HG02798 (cell line): ENCODE measurements around the gene MKNK2.
"Not testable (repeated sequence)": the region's sequence is repeated elsewhere in the genome, so short reads cannot be mapped to it uniquely, and the experiment has no call there.

Experiments
- ATAC-seq: cut with Tn5 transposase; IDR thresholded peaks from one replicate; pipeline ENCODE4 v1.9.1; 2021; ENCODE audit warnings: mild to moderate bottlenecking; ENCODE audit not compliant: unreplicated experiment, poor library complexity

MKNK2 gene

DNA sequence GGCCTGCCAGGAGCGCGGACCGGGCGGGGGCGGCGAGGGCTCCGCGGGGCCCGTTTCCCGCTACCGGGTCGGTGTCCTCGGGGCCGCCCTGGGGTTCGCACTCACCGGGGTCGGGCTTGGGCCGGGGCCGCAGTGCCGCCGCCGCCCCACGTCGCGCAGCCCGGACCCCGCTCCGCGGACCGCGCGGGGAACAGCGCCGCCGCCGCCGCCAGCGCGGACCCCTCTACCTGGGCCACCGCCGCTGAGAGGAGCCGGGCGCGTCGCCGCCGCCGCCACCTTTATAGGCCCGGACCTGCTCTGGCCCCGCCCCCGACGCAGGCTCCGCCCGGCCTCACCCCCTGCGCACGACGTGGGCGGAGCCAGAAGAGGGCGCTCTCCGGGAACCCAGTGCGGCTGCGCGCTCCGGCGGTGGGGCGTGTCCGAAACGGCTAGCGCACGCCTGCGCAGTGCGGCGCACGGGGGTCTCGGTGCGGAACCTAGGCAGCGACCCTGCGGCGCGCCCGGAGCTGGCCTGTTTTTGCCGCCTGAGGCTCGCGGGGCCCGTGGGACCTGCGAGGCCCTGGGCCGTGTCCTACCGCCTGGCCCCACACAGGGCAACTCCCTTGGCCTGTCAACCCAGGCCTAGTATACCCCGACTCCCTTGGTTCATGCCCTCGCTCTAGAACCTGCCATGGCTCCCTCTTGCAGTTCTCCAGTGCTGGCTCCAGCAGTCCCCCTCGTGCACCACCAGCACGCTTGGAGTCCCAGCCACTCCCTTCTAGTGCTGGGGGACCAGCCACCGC is at the start of gene MKNK2:
Gene MKNK2 (minus strand): TSS at position 254 of the 782 bp plus-strand sequence. CDS start 393 bp downstream, outside the sequence.
- ATAC-seq: peak; percentile 67

DNA sequence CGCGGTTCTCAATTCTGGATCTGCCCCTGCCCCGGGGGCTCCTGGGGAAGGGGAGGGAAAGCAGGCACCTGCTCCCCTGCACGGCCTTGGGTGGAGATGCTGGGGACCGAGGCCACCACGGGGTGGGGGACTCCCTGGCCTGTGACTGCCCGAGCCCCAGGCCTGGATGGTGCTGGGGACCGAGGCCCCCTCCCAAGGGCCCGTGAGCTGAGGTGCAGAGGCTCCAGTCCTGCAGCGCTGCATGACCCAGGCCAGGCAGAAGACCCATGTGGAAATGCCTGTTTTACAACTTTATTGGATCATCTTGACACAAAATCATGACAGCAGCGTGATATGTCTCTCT is 49.6 kb upstream of the MKNK2 start:
- ATAC-seq: no peak

DNA sequence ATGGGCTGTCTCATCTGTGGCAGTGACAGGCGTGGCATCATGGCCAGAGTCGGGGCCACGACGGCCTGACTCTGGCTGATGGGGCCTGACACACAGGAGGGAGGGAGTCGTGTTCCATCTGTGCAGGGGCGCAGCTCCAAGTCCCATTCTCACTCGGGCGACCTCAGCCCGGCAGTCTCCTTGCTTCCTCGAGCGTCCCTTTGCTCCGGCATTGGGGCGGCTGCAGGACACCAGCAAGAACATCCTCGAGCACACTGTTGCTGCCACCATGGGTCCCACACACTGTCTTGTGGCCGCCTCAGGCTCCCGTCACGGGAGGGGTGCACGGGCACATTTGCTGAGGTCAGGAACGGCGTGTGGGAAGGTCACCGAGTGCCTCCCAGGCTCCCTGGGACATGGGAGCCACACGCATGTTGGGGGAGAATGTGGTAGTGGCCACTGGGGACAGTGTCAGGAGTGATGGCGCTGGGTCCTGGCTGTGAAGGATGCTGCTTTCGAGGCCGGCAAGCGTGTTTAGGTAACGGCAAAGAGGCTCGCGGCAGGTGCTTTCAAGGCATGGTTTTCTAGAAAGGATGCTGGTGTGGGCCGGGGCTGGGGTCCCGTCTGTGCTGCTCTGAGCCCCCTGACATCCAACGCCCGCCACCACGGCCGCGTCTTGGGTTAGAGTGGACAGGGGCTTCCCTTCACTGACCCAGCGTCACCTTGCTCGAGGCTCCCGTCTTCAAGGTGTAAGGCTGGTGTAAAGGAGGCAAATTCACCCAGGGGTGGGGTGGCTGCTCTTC is 49.1 kb upstream of the MKNK2 start:
- no peak for ATAC-seq

DNA sequence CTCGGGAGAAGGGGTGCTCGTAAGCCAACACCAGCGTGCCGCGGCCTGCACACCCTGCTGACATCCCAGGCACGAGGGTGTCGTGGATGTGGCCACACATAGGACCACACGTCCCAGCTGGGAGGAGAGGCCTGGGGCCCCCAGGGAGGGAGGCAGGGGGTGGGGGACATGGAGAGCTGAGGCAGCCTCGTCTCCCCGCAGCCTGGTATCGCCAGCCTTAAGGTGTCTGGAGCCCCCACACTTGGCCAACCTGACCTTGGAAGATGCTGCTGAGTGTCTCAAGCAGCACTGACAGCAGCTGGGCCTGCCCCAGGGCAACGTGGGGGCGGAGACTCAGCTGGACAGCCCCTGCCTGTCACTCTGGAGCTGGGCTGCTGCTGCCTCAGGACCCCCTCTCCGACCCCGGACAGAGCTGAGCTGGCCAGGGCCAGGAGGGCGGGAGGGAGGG is 48.0 kb upstream of the MKNK2 start:
- no peak for ATAC-seq

DNA sequence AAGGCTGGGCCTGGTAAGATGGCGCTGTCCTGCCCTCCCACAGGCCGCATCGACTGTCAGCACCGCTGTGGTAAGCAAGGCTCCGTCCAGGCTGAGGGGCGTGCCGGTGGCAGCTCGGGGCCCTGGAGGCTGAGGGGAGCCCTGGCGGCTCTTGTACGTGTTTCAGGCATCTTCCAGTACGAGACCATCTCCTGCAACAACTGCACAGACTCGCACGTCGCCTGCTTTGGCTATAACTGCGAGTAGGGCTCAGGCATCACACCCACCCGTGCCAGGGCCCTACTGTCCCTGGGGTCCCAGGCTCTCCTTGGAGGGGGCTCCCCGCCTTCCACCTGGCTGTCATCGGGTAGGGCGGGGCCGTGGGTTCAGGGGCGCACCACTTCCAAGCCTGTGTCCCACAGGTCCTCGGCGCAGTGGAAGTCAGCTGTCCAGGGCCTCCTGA is 46.9 kb upstream of the MKNK2 start:
- ATAC-seq: no peak

DNA sequence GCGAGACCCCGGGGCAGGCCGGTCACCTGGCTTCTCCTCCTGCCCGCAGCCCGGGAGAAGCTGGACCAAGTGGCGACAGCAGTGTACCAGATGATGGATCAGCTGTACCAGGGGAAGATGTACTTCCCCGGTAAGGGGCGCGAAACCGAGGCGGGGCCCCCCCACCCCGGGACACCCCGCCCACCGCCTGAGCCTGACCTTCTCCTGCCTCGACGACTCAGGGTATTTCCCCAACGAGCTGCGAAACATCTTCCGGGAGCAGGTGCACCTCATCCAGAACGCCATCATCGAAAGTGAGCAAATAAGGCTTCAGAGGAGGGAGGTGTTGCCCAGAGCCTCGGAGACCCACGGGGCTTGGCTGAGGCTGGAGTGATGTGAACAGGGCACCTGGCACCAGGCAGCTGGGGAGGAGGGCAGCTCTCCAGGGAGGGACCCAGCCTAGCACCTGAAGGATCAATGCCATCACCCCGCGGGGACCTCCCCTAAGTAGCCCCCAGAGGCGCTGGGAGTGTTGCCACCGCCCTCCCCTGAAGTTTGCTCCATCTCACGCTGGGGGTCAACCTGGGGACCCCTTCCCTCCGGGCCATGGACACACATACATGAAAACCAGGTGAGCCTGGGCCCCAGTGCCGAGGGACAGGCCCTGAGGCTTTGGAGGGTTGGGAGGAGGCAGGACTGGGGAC is 46.3 kb upstream of the MKNK2 start:
- no peak for ATAC-seq

DNA sequence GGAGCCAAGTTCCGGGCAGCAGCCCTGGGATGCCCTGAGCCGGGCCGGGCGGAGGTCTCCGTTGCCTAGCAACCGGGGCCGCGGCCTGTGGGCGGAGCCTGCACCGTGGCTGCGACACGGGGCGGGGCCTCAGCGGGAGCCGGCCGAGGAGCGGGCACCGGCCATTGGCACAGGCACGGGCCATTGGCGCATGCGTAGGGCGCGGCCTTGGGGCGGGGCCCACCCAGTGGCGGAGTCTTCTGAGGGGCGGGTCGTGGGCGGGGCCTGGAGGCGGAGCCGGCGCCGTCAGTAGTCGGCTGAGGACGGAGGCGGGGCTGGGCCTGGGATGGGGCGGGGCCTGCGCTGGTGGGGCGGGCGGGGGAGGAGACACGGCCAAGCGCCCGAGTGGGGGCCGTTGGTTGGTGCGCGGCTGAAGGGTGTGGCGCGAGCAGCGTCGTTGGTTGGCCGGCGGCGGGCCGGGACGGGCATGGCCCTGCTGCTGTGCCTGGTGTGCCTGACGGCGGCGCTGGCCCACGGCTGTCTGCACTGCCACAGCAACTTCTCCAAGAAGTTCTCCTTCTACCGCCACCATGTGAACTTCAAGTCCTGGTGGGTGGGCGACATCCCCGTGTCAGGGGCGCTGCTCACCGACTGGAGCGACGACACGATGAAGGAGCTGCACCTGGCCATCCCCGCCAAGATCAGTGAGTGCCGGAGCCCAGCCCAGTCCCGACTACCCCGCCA is 45.6 kb upstream of the MKNK2 start, which contains the start of gene IZUMO4:
Gene IZUMO4 (plus strand): TSS at position 436 of the 723 bp plus-strand sequence. CDS start 31 bp downstream, at position 467.
- ATAC-seq: peak; percentile 81

DNA sequence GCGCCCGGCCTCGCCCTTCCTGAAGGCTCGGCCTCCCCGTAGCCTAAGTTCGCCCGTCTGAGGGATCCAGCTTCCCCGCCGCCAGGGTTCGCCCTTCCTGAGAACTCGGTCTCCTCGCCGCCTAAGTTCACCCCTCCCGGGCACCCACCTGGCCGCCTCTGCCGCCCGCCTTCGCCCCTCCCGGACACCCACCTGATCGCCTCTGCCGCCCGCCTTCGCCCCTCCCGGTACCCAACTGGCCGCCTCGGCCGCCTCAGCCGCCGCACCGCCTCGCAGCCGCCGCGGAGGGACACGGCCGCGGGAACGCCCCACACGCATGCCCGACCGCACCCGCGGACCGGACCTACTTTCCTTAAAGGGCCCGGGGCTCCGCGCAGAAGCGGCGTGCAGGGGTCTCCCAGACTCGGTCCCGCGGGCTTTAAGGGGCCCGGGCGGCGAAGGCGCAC is 45.0 kb upstream of the MKNK2 start, which contains the start of gene MOB3A:
Gene MOB3A (minus strand): TSS at position 293 of the 446 bp plus-strand sequence. CDS start 17,766 bp downstream, outside the sequence.
- ATAC-seq: peak; percentile 41

DNA sequence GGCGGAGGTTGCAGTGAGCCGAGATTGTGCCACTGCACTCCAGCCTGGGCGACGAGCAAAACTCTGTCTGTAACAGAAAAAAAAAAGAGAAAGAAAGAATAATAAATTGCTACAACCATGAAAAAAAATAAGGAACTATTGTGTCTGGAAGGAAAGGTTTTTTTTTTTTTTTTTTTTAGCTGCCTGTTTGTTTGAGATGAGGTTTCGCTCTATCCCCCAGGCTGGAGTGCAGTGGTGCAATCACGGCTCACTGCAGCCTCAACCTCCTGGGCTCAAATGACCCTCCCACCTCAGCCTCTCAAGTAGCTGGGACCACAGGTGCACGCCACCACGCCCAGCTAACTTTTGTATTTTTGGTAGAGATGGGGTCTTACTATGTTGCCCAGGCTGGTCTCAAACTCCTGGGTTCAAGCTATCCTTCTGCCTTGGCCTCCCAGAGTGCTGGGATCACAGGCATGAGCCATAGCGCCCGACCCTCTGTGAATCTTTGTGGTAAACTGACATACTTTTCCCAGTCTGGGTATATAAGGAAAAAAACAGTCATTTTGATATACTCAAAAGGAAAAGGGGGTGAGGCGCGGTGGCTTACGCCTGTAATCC is 41.0 kb upstream of the MKNK2 start:
- ATAC-seq: not testable (repeated sequence)

DNA sequence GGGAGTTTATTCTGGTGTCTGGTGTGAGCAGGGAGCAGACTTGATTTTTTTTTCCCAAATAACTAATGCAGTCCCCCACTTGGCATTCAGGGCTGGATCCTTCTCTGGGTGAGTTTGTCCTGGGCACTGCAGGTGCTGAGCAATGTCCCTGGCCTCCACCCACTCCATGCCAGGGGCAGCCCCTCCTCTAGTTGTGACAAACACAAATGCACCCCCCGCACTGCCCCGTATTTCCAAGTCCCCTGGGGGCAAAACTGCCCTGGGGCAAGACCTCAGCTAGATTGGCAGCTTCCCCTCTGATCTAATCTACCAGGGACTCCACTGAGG is 38.6 kb upstream of the MKNK2 start:
- ATAC-seq: peak; percentile 1

DNA sequence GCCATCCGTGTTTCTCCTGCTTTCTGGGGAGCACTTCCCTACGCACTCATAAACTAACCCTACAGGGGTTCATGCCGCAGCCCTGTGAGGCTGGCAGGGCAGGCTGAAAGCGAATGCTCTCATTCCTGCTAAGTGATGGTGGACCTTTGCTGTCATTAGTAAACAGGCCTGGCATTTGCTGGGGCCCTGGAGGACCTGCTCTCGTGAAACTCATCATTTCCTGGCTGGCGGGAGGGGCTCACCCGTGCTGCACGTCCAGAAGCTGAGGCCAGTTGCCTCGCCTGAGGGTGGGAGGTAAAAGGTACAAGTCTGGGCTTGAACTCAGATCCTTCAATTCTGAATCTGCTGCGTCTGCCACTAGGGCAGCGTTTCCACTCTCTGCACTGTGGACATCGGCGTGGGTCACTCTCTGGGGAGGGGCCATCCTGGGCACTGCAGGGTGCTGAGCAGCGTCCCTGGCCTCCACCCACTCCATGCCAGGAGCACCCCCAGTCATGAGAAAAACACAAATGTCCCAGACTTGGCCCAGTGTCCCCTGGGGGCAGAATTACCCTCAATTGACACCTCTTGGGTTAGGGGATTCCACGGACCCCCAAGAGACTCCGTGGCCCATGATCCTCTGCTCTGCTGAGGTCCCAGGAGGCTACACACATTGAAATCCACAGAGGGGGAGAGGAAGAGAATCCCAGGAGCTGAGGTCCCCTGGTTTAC is 38.1 kb upstream of the MKNK2 start:
- no peak for ATAC-seq

DNA sequence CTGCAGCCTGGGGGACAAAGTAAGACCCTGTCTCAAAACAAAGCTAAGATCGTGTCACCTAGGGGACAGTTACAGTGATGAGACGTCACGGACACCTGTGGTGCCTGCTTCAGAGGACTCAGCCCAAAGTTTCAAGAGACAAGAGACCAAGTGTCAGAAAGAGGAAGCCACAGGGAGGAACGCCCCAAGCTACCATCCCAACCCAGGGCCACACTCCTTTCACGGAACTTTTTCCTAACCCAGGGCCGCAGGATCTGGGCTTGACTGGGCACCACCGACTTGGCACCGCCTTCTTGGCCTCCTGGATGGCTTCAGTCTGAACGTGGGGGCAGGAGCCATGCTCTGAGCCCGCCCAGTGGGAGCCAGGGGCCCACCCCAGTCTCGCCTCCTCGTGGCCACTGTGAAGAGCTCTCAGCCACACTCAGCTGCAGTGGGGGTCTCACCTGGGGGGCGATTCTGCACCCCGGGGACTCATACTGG is 36.6 kb upstream of the MKNK2 start:
- peak; percentile 16 for ATAC-seq

DNA sequence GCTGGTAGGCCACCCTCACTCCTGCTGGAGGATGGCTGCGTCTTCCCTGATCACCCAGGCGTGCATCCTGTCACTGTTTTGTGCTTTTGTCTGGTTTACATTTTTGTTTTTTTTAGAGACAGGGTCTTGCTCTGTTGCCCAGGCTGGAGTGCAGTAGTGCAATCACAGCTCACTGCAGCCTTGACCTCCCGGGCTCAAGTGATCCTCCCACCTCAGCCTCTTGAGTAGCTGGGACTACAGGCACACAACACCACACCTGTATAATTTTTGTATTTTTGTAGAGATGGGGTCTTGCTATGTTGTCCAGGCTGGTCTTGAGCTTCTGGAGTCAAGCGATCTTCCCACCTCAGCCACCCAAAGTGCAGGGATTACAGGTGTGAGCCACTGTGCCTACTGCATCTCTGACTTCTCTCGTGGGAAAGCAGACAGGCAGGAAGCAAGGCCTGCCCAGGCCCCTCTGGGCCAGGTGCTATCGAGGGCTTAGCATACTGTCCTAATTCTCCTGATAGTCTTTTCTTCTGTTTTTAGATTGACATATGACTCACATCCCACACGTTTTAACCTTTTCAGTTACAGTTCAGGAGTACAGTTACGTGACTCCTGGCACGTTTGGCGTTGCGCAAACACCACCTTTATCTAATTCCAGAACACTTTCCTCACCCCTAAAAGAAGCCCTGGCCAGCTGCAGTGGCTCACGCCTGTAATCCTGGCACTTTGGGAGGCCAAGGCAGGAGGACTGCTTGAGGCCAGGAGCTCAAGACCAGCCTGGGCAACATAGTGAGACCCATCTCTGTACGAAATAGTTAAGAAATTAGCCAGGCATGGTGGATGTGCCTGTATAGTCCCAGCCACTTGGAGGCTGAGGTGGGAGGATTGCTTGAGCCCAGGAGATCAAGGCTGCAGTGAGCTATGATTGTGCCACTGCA is 35.9 kb upstream of the MKNK2 start:
- peak; percentile 26 for ATAC-seq

DNA sequence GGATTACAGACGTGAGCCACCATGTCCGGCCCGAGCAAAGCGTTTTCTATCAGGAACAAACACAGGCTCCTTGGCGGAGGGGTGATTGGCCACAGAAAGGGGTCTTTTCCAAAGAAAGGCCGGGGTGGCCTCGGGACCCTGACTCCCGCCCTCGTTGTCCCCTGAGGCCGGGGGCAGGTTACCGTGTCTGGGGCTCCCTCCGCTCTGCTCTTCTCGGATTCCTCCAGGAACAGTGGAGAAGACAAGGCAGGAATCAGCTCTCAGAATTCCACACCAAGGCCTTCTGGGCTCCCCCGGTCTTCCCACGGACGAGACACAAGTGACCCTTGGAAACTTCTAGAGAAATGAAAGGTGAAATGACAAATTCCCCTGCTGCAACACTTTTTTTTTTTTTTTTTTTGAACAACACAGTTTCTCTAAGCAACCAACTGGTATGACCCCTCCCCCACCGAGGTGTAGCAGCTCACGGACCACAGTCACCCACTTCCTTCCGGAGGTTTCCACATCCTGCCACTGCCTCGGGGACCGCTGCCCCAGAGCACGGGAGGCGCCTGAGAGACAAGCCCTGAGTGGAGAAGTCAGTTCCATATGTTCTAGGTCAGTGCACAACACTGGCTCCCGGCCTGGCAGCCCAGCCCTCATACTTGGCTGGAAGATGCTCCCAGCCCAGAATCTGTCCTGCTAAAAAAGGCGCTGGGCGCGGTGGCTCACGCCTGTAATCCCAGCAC is 34.1 kb upstream of the MKNK2 start:
- peak; percentile 54 for ATAC-seq

DNA sequence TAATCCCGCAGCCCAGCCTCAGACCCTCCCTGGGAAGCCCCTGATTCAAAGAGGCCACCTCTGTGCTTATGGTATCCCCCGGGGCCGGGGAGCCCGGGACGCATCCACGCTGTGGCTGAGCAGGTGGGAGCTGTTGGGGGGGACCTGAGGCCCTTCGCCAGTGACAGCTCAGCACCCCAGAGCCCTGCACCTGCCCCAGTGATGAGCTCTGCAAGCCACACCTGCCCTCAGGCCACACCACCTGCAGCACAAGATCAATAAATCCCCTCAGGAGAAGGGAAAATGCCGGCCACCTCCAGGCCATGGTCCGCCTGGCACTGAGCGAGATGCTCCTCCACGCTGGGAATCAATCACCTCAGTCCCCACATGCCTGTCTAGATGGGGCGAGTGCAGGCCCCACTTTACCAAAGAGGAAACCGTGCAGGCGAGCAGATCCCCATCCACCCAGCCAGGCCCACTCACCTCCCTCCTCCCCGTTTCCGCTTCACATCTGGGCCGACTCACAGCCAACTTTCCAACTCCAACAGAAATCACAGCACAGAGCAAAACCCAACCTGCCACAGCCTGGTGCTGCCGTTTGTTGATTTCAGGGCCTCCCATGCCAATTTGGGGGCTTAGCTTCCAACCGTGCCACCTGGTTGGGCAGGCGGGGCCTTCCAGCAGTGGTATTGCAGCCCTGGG is 32.3 kb upstream of the MKNK2 start:
- ATAC-seq: no peak

DNA sequence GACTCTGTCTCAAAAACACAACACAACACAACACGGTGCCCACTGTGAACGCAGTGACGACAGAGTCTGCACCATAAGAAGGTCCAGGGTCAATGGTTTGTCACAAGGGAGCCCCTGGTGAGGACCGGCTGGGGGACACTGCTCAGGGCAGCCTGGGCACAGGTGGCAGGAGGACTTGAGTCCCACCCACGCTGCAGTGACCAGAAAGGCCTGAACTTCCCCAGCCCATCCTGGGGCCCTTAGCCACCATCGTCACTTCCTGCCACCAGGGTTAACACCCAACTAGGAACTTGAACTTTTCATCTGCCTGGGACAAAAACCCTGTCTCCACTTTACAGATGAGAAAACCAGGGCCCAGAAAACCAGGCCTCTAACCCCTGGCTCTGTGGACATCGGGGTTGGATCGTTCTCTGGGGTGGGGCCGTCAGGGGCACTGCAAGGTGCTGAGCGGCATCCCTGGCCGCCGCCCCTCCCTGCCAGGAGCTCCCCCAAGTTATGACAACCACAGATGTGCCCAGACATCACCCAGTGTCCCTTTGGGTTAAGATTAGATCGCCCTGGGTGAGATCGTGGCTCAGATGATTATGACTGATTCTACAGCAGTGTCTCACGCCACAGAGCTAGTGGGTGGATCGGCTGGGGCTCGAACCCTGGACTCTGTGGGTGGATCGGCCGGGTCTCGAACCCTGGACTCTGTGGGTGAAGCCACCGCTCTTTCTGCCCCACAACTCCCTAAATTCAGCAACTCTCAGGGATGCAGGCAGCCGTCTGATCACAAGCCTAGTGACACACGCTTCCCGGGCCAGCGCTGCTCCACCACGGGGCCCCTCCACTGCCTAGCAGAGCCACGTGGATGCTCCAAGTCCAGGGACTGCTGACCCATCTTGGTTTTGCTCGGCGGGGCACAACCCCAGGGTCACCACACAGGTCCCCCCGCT is 31.1 kb upstream of the MKNK2 start:
- no peak for ATAC-seq
